G401 (cell line): Measurements from ENCODE around the gene ABCC3. TPM values are rescaled to one million over a fixed set of nuclear protein-coding genes. Genes with fewer than 3 reads are reported as not detected.
A peak's percentile ranks its signal among the peaks of the same experiment; 100 is the strongest.
"Not testable (repeated sequence)": the region's sequence is repeated elsewhere in the genome, so short reads cannot be mapped to it uniquely, and the experiment has no call there.

ENCODE experiments used
- DNase-seq: peaks from one replicate; pipeline ENCODE4 v3.0.0-alpha.2; 2015; ENCODE audit warnings: low spot score
- in situ Hi-C: cut with HindIII; loops from 2 replicates; pipeline ENCODE4 v1.10.0; 2016; ENCODE audit warnings: low sequenced_read_pairs, mixed read lengths
- total RNA-seq: library from RNA; depleted of rRNA; stranded (reverse); fragments of >200 nt; shearing (Covaris generic); gene quantifications from 2 replicates; pipeline ENCODE4 v1.2.3, GENCODE V29; 2014

ABCC3 gene
- total RNA-seq, 1 experiment from 2014 or later: not detected

- in situ Hi-C loops: no loop called here
These were observed 41.6 kb downstream of the ABCC3 start for GRCh38 chr17:50676065-50676975.

GRCh38 chr17:50677851-50678375 lies 43.2 kb downstream of the ABCC3 start:
- in situ Hi-C loops: no loop called here
- no peak for DNase-seq

More at GRCh38 chr17:50676065-50676975, 41.6 kb downstream of the ABCC3 start:
- no peak for DNase-seq

- DNase-seq: no peak
- in situ Hi-C loops: no loop called here
These were observed 44.4 kb downstream of the ABCC3 start for GRCh38 chr17:50679008-50679544.

- in situ Hi-C loops: no loop called here
- DNase-seq: no peak
These were observed 45.4 kb downstream of the ABCC3 start for GRCh38 chr17:50680126-50680525.

GRCh38 chr17:50680543-50681262 lies 46.0 kb downstream of the ABCC3 start:
- in situ Hi-C loops, DNase-seq: not testable (repeated sequence)

GRCh38 chr17:50681263-50682200 lies 46.9 kb downstream of the ABCC3 start:
- in situ Hi-C loops: no loop called here
- DNase-seq: peak; percentile 74

GRCh38 chr17:50682441-50682840 lies 47.8 kb downstream of the ABCC3 start:
- in situ Hi-C loops: no loop called here
- no peak for DNase-seq

- DNase-seq: no peak
- in situ Hi-C loops: no loop called here
These were observed 48.3 kb downstream of the ABCC3 start for GRCh38 chr17:50682938-50683337.

GRCh38 chr17:50683434-50684287 lies 49.0 kb downstream of the ABCC3 start:
- in situ Hi-C loops: no loop called here

GRCh38 chr17:50684288-50684611 lies 49.6 kb downstream of the ABCC3 start:
- DNase-seq: no peak
- in situ Hi-C loops: no loop called here

More at GRCh38 chr17:50683434-50684287, 49.0 kb downstream of the ABCC3 start:
- DNase-seq: no peak

- in situ Hi-C loops: no loop called here
- DNase-seq: no peak
These were observed 50.1 kb downstream of the ABCC3 start for GRCh38 chr17:50684612-50685333.

- no peak for DNase-seq
- in situ Hi-C loops: no loop called here
These were observed 50.6 kb downstream of the ABCC3 start for GRCh38 chr17:50685334-50685665.

GRCh38 chr17:50685691-50686493 lies 51.2 kb downstream of the ABCC3 start:
- DNase-seq: no peak
- in situ Hi-C loops: no loop called here

GRCh38 chr17:50686494-50687199 lies 52.0 kb downstream of the ABCC3 start:
- no peak for DNase-seq
- in situ Hi-C loops: no loop called here

- in situ Hi-C loops: no loop called here
- DNase-seq: peak; percentile 64
These were observed 52.8 kb downstream of the ABCC3 start for GRCh38 chr17:50687200-50688066.
